ENCODE results near the gene TMEM95. TPM values are rescaled to one million over a fixed set of nuclear protein-coding genes. Genes with fewer than 3 reads are reported as not detected.

TMEM95 gene
- total RNA-seq, 1 experiment from 2014 or later, result not detected

DNA sequence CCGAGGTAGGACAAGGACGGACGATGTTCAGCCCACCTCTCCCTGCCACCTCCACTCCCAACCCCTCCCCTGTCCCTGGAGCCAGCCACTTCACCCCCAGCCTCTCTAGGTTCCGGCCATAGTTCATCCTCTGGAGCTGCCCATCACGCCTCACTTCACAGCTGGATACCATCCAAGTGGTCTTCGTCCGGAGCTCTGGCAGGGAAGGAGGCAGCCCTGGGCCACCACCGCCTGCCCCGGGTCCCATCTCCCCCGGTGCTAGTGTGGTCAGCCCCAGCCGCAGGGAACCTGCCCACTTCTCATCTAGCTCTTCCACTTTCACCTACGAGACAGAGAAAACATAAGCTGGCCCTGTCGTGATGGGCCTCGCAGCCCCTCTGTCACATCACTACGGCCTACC lies 33.5 kb upstream of the TMEM95 start:
- Histone ChIP-seq H3K36me3 (ENCODE audit: control insufficient read depth in 1 of 2, insufficient read depth in 2 of 2, low read length in 2 of 2) (peaks cover 29 to 65% of the 10 kb centered on the region in 2 experiments; a peak in 3 of 4 replicates), H3K4me2 (ENCODE audit: low read length) (no peak overlapping the region), H2AFZ (ENCODE audit: low read depth, low read length, poor library complexity, severe bottlenecking) (no peak overlapping the region), H3K27me3 (ENCODE audit: insufficient read depth, low read length) (no peaks in the 10 kb centered on the region), H3K9ac (ENCODE audit: low read length) (no peak overlapping the region), H3K4me1 (ENCODE audit: control insufficient read depth in 1 of 2, insufficient read depth in 2 of 2, low read length in 2 of 2) (no peaks in the 10 kb centered on the region), H3K4me3 (replicated peaks in 1 of 2; ENCODE audit: low read depth in 1 of 2, low read length in 2 of 2) (no peak overlapping the region), H3K27ac (ENCODE audit: low read depth, low read length) (no peak overlapping the region), H4K20me1 (ENCODE audit: insufficient read depth) (no peaks in the 10 kb centered on the region), H3K9me3 (ENCODE audit: control insufficient read depth in 1 of 2, insufficient read depth in 1 of 2, low read depth in 1 of 2, low read length in 2 of 2) (no peaks in the 10 kb centered on the region), H3K79me2 (ENCODE audit: insufficient read depth, low read length) (no peaks in the 10 kb centered on the region), H3K9me2 (ENCODE audit: insufficient read depth) (no peaks in the 10 kb centered on the region)
- intact Hi-C loops (cut with micrococcal nuclease), result no loop called here
- ChIA-PET POLR2A (no interaction called here), CTCF (interaction anchor here (2.0 kb wide), 1 partner anchor 8 kb away, joined by 7 read pairs; no protein-coding TSS in a partner anchor), RAD21 (ENCODE audit: low non-redundant PET in 1 of 2, low total read pairs in 2 of 2, uncharacterized antibody in 2 of 2, unreplicated experiment in 2 of 2) (no interaction called here)
- BruUV-seq (replicated peaks), result no TSS peak
- no peak for TF ChIP-seq POLR2AphosphoS5 (IDR thresholded peaks at IDR 0.05; ENCODE audit: low read depth, low read length)
- TF ChIP-seq EZH2 (IDR thresholded peaks at IDR 0.05), result no peak
- TF ChIP-seq TCF7L2 (IDR thresholded peaks at IDR 0.05; ENCODE audit: borderline replicate concordance, extremely low read depth, insufficient read depth, insufficient read length), result no peak
- TF ChIP-seq REST (IDR thresholded peaks at IDR 0.05; ENCODE audit: low read depth), result no peak
- TF ChIP-seq ZBTB33 (IDR thresholded peaks at IDR 0.05; ENCODE audit: extremely low read depth, insufficient replicate concordance, low read length), result no peak
- no peak for TF ChIP-seq SRF (IDR thresholded peaks at IDR 0.05; ENCODE audit: low read depth)
- no peak for TF ChIP-seq YY1 (IDR thresholded peaks at IDR 0.05; ENCODE audit: extremely low read depth, insufficient replicate concordance, low read depth, low read length)
- TF ChIP-seq, protein P1, sequence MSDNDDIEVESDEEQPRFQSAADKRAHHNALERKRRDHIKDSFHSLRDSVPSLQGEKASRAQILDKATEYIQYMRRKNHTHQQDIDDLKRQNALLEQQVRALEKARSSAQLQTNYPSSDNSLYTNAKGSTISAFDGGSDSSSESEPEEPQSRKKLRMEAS (IDR thresholded peaks at IDR 0.05), result no peak
- no peak for TF ChIP-seq EGR1 (IDR thresholded peaks at IDR 0.05; ENCODE audit: low read depth)
- no peak for TF ChIP-seq SIN3A (IDR thresholded peaks at IDR 0.05; ENCODE audit: low read depth)
- TF ChIP-seq POLR2A (IDR thresholded peaks at IDR 0.05; ENCODE audit: borderline replicate concordance, extremely low read depth, insufficient read depth, insufficient read length), result no peak
- no peak for TF ChIP-seq SP1 (IDR thresholded peaks at IDR 0.05; ENCODE audit: low read depth)
- no peak for TF ChIP-seq EZH2phosphoT487 (IDR thresholded peaks at IDR 0.05; ENCODE audit: borderline replicate concordance)
- no peak for TF ChIP-seq CBX3 (IDR thresholded peaks at IDR 0.05; ENCODE audit: low read depth)
- no peak for TF ChIP-seq RAD21 (IDR thresholded peaks at IDR 0.05; ENCODE audit: low read depth)
- TF ChIP-seq JUND (IDR thresholded peaks at IDR 0.05), result no peak
- ATAC-seq (no peak), DNase-seq (ENCODE audit: low read depth, low spot score) (no peak)
